Liver (tissue), 9 donors: Measurements from ENCODE around the gene ATP6V0E1. TPM values are rescaled to one million over a fixed set of nuclear protein-coding genes. Genes with fewer than 3 reads are reported as not detected.

Source experiments
- DNase-seq: peaks from one replicate; pipeline ENCODE4 v3.0.0-alpha.2; 2017; ENCODE audit warnings: low spot score
- H3K27ac ChIP-seq, 2 donors: one replicate each; pipeline ENCODE4 v1.7.0; 2013; ENCODE audit warnings: inconsistent platforms in 2 of 2, low read length in 2 of 2, control low read depth in 1 of 2, low read depth in 1 of 2, mild to moderate bottlenecking in 1 of 2
- H3K27me3 ChIP-seq, 4 donors: one replicate each; pipeline versions ENCODE4 v1.6.1 to v1.7.0; 2013; ENCODE audit warnings: low read length in 3 of 4, inconsistent platforms in 1 of 4, mild to moderate bottlenecking in 1 of 4, moderate library complexity in 1 of 4; ENCODE audit not compliant: control insufficient read depth in 4 of 4, insufficient read depth in 4 of 4
- H3K36me3 ChIP-seq, 4 donors: one replicate each; pipeline versions ENCODE4 v1.6.1 to v1.7.0; 2013; ENCODE audit warnings: low read length in 3 of 4, mild to moderate bottlenecking in 3 of 4, low read depth in 1 of 4, moderate library complexity in 1 of 4; ENCODE audit not compliant: control insufficient read depth in 4 of 4, insufficient read depth in 3 of 4
- H3K4me1 ChIP-seq, 4 donors: one replicate each; pipeline versions ENCODE4 v1.6.1 to v1.7.0; 2013; ENCODE audit warnings: low read length in 3 of 4, mild to moderate bottlenecking in 3 of 4, moderate library complexity in 1 of 4; ENCODE audit not compliant: control insufficient read depth in 4 of 4, insufficient read depth in 4 of 4
- H3K4me3 ChIP-seq, 3 donors: one replicate each; pipeline versions ENCODE4 v1.6.1 to v1.7.0; 2013; ENCODE audit warnings: low read length in 3 of 3, control low read depth in 1 of 3, low read depth in 1 of 3, mild to moderate bottlenecking in 1 of 3
- H3K9ac ChIP-seq, 2 donors: one replicate each; pipeline ENCODE4 v1.7.0; 2013; ENCODE audit warnings: low read length in 2 of 2, mild to moderate bottlenecking in 2 of 2, moderate library complexity in 2 of 2, control low read depth in 1 of 2, low read depth in 1 of 2
- H3K9me3 ChIP-seq, 4 donors: one replicate each; pipeline versions ENCODE4 v1.6.1 to v1.7.0; 2013; ENCODE audit warnings: low read length in 3 of 4; ENCODE audit not compliant: control insufficient read depth in 4 of 4
- EGR1 ChIP-seq, 2 donors: IDR thresholded peaks; 2 replicates each; pipeline ENCODE4 v1.6.1; 2016 to 2018; ENCODE audit warnings: antibody characterized with exemption in 2 of 2, low read depth in 2 of 2
- FOXA1 ChIP-seq: IDR thresholded peaks from 2 replicates; pipeline ENCODE4 v1.6.1; 2016; ENCODE audit warnings: antibody characterized with exemption
- FOXA2 ChIP-seq: IDR thresholded peaks from 2 replicates; pipeline ENCODE4 v1.6.1; 2016; ENCODE audit warnings: antibody characterized with exemption
- GABPA ChIP-seq, 2 donors: IDR thresholded peaks in 1 of 2; conservative IDR thresholded peaks in 1 of 2; 2 replicates each; pipeline ENCODE4 v1.6.1; 2016; ENCODE audit warnings: antibody characterized with exemption in 2 of 2, mild to moderate bottlenecking in 1 of 2, moderate library complexity in 1 of 2
- HNF4A ChIP-seq, 2 donors: conservative IDR thresholded peaks; 2 replicates each; pipeline ENCODE4 v1.6.1; 2016; ENCODE audit warnings: antibody characterized with exemption in 2 of 2, mild to moderate bottlenecking in 2 of 2
- HNF4G ChIP-seq: IDR thresholded peaks from 2 replicates; pipeline ENCODE4 v1.6.1; 2016; ENCODE audit warnings: antibody characterized with exemption
- JUND ChIP-seq, 2 donors: IDR thresholded peaks; 2 replicates each; pipeline ENCODE4 v1.6.1; 2016; ENCODE audit warnings: antibody characterized with exemption in 2 of 2
- NR2F2 ChIP-seq: IDR thresholded peaks from 2 replicates; pipeline ENCODE4 v1.6.1; 2016; ENCODE audit warnings: antibody characterized with exemption
- RAD21 ChIP-seq, 2 donors: IDR thresholded peaks; 2 replicates each; pipeline ENCODE4 v1.6.1; 2016; ENCODE audit warnings: antibody characterized with exemption in 2 of 2, mild to moderate bottlenecking in 2 of 2
- RXRA ChIP-seq, 2 donors: IDR thresholded peaks; 2 replicates each; pipeline ENCODE4 v1.6.1; 2017 to 2018; ENCODE audit warnings: antibody characterized with exemption in 2 of 2, mild to moderate bottlenecking in 1 of 2
- SP1 ChIP-seq: IDR thresholded peaks from 2 replicates; pipeline ENCODE4 v1.6.1; 2018; ENCODE audit warnings: antibody characterized with exemption, mild to moderate bottlenecking
- TAF1 ChIP-seq: conservative IDR thresholded peaks from 2 replicates; pipeline ENCODE4 v1.6.1; 2016; ENCODE audit warnings: antibody characterized with exemption, mild to moderate bottlenecking
- YY1 ChIP-seq: IDR thresholded peaks from 2 replicates; pipeline ENCODE4 v1.6.1; 2016; ENCODE audit warnings: antibody characterized with exemption, mild to moderate bottlenecking
- WGBS: extraction: QIAGEN DNeasy Blood & Tissue Kit; methylation state at CpG from one replicate; pipeline ENCODE4 v1.1.7; 2013; 5-methylcytosine and 5-hydroxymethylcytosine counted together
- polyA plus RNA-seq, 2 donors: library from polyadenylated mRNA; stranded (reverse) in 1 of 2; unstranded in 1 of 2; fragments of 200-250 nt in 1 of 2; fragments of >200 nt in 1 of 2; fragmentation: Nextera tagmentation in 1 of 2; extraction: Ambion mirVana in 1 of 2; gene quantifications; one replicate each; pipeline versions ENCODE4 v1.2.1 to v1.2.3, GENCODE V29; 2013 to 2015
- total RNA-seq, 2 donors: library from RNA; depleted of rRNA; stranded (reverse); fragments of >200 nt; gene quantifications; one replicate each; pipeline ENCODE4 v1.2.3, GENCODE V29; 2014
- TF ChIP-seq, protein P1 (sequence below): IDR thresholded peaks from 2 replicates; pipeline ENCODE4 v1.6.1; 2016; ENCODE audit warnings: antibody characterized with exemption
- TF ChIP-seq, protein P2 (sequence below): fragments of 150-350 bp; IDR thresholded peaks from 2 replicates; pipeline ENCODE4 v1.5.1; 2017; ENCODE audit warnings: improper control_type of control experiment, low read depth, low read length; ENCODE audit not compliant: missing input control
- TF ChIP-seq, protein P3 (sequence below): IDR thresholded peaks from 2 replicates; pipeline ENCODE4 v1.6.1; 2016; ENCODE audit warnings: antibody characterized with exemption
- TF ChIP-seq, protein P4 (sequence below): IDR thresholded peaks from 2 replicates; pipeline ENCODE4 v1.6.1; 2016; ENCODE audit warnings: antibody characterized with exemption, mild to moderate bottlenecking
- TF ChIP-seq, protein P5 (sequence below): IDR thresholded peaks from 2 replicates; pipeline ENCODE4 v1.6.1; 2016; ENCODE audit warnings: antibody characterized with exemption
- donor health status: healthy.
- donor health status: healthy.
- donor health status: healthy.
- donor health status: healthy.
- donor health status: healthy.

Gene ATP6V0E1
- total and polyA plus RNA-seq, 4 donors, result 56.6 to 396 (median 111) TPM

DNA sequence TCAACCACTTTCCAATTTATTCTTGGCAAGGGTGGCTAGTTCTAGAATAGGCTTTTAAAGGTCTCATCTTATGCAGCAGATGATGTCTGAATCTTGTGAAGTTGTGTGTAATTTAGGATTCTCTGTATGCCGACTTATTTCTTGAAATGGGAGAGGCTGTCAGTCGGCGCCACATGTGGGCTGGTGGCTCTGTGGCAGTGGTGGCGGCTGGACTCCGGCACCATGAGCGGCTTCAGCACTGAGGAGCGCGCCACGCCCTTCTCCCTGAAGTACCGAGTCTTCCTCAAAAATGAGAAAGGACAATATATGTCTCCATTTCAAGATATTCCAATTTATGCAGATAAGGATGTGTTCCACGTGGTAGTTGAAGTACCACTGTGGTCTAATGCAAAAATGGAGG lies 8.3 kb upstream of the ATP6V0E1 start:
- Histone ChIP-seq H3K9me3 (no peaks in the 10 kb centered on the region), H3K27ac (no peak overlapping the region), H3K4me3 (no peak overlapping the region), H3K4me1 (no peaks in the 10 kb centered on the region), H3K27me3 (no peaks in the 10 kb centered on the region), H3K9ac (no peak overlapping the region), H3K36me3 (no peaks in the 10 kb centered on the region)
- no peak for DNase-seq
- TF ChIP-seq RAD21 (IDR thresholded peaks at IDR 0.05) (no peak), FOXA1 (no peak), FOXA2 (no peak), EGR1 (IDR thresholded peaks at IDR 0.05; ENCODE audit: low read depth in 2 of 2) (no peak), JUND (IDR thresholded peaks at IDR 0.05) (no peak), NR2F2 (no peak), TAF1 (no peak), GABPA (IDR thresholded peaks at IDR 0.05 in 1 of 2, conservative IDR thresholded peaks at IDR 0.05 in 1 of 2) (no peak), HNF4G (no peak), HNF4A (conservative IDR thresholded peaks at IDR 0.05) (no peak), RXRA (IDR thresholded peaks at IDR 0.05) (no peak), YY1 (no peak)
- TF ChIP-seq, protein P1, sequence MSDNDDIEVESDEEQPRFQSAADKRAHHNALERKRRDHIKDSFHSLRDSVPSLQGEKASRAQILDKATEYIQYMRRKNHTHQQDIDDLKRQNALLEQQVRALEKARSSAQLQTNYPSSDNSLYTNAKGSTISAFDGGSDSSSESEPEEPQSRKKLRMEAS, result no peak
- TF ChIP-seq, protein P2, sequence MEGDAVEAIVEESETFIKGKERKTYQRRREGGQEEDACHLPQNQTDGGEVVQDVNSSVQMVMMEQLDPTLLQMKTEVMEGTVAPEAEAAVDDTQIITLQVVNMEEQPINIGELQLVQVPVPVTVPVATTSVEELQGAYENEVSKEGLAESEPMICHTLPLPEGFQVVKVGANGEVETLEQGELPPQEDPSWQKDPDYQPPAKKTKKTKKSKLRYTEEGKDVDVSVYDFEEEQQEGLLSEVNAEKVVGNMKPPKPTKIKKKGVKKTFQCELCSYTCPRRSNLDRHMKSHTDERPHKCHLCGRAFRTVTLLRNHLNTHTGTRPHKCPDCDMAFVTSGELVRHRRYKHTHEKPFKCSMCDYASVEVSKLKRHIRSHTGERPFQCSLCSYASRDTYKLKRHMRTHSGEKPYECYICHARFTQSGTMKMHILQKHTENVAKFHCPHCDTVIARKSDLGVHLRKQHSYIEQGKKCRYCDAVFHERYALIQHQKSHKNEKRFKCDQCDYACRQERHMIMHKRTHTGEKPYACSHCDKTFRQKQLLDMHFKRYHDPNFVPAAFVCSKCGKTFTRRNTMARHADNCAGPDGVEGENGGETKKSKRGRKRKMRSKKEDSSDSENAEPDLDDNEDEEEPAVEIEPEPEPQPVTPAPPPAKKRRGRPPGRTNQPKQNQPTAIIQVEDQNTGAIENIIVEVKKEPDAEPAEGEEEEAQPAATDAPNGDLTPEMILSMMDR, result no peak
- TF ChIP-seq, protein P3, sequence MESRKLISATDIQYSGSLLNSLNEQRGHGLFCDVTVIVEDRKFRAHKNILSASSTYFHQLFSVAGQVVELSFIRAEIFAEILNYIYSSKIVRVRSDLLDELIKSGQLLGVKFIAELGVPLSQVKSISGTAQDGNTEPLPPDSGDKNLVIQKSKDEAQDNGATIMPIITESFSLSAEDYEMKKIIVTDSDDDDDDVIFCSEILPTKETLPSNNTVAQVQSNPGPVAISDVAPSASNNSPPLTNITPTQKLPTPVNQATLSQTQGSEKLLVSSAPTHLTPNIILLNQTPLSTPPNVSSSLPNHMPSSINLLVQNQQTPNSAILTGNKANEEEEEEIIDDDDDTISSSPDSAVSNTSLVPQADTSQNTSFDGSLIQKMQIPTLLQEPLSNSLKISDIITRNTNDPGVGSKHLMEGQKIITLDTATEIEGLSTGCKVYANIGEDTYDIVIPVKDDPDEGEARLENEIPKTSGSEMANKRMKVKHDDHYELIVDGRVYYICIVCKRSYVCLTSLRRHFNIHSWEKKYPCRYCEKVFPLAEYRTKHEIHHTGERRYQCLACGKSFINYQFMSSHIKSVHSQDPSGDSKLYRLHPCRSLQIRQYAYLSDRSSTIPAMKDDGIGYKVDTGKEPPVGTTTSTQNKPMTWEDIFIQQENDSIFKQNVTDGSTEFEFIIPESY, result no peak
- TF ChIP-seq, protein P4, sequence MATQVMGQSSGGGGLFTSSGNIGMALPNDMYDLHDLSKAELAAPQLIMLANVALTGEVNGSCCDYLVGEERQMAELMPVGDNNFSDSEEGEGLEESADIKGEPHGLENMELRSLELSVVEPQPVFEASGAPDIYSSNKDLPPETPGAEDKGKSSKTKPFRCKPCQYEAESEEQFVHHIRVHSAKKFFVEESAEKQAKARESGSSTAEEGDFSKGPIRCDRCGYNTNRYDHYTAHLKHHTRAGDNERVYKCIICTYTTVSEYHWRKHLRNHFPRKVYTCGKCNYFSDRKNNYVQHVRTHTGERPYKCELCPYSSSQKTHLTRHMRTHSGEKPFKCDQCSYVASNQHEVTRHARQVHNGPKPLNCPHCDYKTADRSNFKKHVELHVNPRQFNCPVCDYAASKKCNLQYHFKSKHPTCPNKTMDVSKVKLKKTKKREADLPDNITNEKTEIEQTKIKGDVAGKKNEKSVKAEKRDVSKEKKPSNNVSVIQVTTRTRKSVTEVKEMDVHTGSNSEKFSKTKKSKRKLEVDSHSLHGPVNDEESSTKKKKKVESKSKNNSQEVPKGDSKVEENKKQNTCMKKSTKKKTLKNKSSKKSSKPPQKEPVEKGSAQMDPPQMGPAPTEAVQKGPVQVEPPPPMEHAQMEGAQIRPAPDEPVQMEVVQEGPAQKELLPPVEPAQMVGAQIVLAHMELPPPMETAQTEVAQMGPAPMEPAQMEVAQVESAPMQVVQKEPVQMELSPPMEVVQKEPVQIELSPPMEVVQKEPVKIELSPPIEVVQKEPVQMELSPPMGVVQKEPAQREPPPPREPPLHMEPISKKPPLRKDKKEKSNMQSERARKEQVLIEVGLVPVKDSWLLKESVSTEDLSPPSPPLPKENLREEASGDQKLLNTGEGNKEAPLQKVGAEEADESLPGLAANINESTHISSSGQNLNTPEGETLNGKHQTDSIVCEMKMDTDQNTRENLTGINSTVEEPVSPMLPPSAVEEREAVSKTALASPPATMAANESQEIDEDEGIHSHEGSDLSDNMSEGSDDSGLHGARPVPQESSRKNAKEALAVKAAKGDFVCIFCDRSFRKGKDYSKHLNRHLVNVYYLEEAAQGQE, result no peak
- TF ChIP-seq, protein P5, sequence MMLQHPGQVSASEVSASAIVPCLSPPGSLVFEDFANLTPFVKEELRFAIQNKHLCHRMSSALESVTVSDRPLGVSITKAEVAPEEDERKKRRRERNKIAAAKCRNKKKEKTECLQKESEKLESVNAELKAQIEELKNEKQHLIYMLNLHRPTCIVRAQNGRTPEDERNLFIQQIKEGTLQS, result no peak
- WGBS, result 92% methylated on average over 11 of the region's 11 CpGs

DNA sequence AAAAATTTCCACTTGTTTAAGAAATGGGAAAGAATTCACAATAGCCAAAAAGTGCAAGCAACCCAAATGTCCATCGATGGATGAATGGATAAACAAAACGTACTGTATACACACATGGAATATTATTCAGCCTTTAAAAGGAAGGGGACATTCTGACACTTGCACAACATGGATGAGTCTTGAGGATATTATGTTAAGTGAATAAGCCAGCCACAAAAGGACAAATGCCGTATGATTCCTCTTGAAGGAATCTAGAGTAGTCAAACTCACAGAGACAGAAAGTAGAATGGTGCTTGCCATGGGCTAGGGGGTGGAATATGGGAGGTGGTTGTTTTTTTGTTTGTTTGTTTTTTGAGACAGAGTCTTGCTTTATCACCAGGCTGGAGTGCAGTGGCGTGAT lies 3.8 kb upstream of the ATP6V0E1 start:
- Histone ChIP-seq H3K4me1 (peaks cover 0 to 7% (median 1%) of the 10 kb centered on the region in 4 donors), H3K27me3 (no peaks in the 10 kb centered on the region), H3K27ac (no peak overlapping the region), H3K9ac (no peak overlapping the region), H3K4me3 (no peak overlapping the region), H3K9me3 (no peaks in the 10 kb centered on the region), H3K36me3 (no peaks in the 10 kb centered on the region)
- no peak for DNase-seq
- TF ChIP-seq JUND (IDR thresholded peaks at IDR 0.05) (no peak), GABPA (IDR thresholded peaks at IDR 0.05 in 1 of 2, conservative IDR thresholded peaks at IDR 0.05 in 1 of 2) (no peak), SP1 (no peak)
- 88% methylated on average over 4 of the region's 4 CpGs for WGBS
